C4-2B (cell line): ENCODE measurements around the gene STRIT1.

Experiments used
- ZFX ChIP-seq: fragments of 450-650 bp; IDR thresholded peaks from 2 replicates; pipeline ENCODE4 v1.6.1; 2017
- TF ChIP-seq, protein P1 (sequence below): fragments of 450-650 bp; conservative IDR thresholded peaks from 2 replicates; pipeline ENCODE4 v1.5.1; 2017; ENCODE audit warnings: mild to moderate bottlenecking

DNA sequence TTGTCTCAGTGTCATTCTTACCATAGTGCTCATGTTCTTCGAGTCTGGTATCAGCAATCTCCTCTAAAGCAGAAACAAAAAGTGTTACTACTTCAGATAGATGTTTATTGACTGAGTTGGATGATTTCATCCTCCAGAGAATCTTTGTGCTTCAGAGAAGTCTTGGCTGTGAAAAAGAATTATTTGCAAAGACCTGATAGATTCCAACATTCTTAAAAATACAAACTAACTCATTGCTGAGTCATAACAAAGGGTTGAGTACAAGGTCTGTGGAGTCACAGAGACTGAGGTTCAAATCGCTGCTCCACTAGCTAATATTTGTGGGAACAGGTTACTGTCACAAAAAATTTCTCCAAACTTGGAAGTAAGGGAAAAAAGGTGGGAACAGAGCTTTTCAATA is 9.0 kb upstream of the STRIT1 start:
- TF ChIP-seq, protein P1, sequence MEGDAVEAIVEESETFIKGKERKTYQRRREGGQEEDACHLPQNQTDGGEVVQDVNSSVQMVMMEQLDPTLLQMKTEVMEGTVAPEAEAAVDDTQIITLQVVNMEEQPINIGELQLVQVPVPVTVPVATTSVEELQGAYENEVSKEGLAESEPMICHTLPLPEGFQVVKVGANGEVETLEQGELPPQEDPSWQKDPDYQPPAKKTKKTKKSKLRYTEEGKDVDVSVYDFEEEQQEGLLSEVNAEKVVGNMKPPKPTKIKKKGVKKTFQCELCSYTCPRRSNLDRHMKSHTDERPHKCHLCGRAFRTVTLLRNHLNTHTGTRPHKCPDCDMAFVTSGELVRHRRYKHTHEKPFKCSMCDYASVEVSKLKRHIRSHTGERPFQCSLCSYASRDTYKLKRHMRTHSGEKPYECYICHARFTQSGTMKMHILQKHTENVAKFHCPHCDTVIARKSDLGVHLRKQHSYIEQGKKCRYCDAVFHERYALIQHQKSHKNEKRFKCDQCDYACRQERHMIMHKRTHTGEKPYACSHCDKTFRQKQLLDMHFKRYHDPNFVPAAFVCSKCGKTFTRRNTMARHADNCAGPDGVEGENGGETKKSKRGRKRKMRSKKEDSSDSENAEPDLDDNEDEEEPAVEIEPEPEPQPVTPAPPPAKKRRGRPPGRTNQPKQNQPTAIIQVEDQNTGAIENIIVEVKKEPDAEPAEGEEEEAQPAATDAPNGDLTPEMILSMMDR, result no peak
- no peak for TF ChIP-seq ZFX
